OCI-LY7 (cell line): ENCODE data around the gene SYTL3. TPM values are rescaled to one million over a fixed set of nuclear protein-coding genes. Genes with fewer than 3 reads are reported as not detected.

Experiments used
- BruUV-seq: library from RNA; stranded (reverse); fragments of 400-500 nt; replicated peaks from 2 replicates; lab custom pipeline; 2021; lab: Mats Ljungman, UMichigan
- CTCF ChIA-PET: fragments of 300-600 bp; sonication (Branson Sonifier 250); formaldehyde crosslinking; loops from one replicate; lab custom pipeline; 2022; ENCODE audit warnings: antibody characterized with exemption; ENCODE audit not compliant: unreplicated experiment; lab: Charles Lee
- POLR2A ChIA-PET: fragments of 300-600 bp; sonication (Branson Sonifier 250); formaldehyde crosslinking; loops from one replicate; lab custom pipeline; 2022; ENCODE audit warnings: antibody characterized with exemption; lab: Charles Lee
- DNase-seq: peaks from one replicate; pipeline ENCODE4 v3.0.0-alpha.2; 2015; ENCODE audit warnings: low spot score
- H2AFZ ChIP-seq: fragments of 200-600 bp; sonication (generic), shearing (Covaris generic); 2 replicates; pipeline ENCODE4 v1.6.1; 2014; ENCODE audit warnings: mild to moderate bottlenecking, antibody characterized with exemption, low read length, moderate library complexity
- H3K27ac ChIP-seq: fragments of 200-600 bp; sonication (generic); 2 replicates; pipeline ENCODE4 v1.5.1; 2014; ENCODE audit warnings: mixed run types, low read depth, mild to moderate bottlenecking, moderate library complexity, low read length, inconsistent platforms; ENCODE audit not compliant: poor library complexity, severe bottlenecking
- H3K36me3 ChIP-seq: fragments of 200-600 bp; sonication (generic); 2 replicates; pipeline ENCODE4 v1.6.1; 2014; ENCODE audit warnings: mild to moderate bottlenecking, antibody characterized with exemption, low read length, moderate library complexity, mixed read lengths; ENCODE audit not compliant: insufficient read depth
- H3K4me1 ChIP-seq: fragments of 200-600 bp; sonication (generic); 2 replicates; pipeline ENCODE4 v1.5.1; 2014; ENCODE audit warnings: mild to moderate bottlenecking, low read length; ENCODE audit not compliant: insufficient read depth, poor library complexity, severe bottlenecking
- H3K4me2 ChIP-seq: fragments of 200-600 bp; sonication (generic); 2 replicates; pipeline ENCODE4 v1.6.1; 2014; ENCODE audit warnings: mild to moderate bottlenecking, low read length
- H3K4me3 ChIP-seq: fragments of 200-600 bp; sonication (generic); 2 replicates; pipeline ENCODE4 v1.5.1; 2014; ENCODE audit warnings: mild to moderate bottlenecking, low read depth, low read length; ENCODE audit not compliant: poor library complexity, severe bottlenecking
- H3K79me2 ChIP-seq: fragments of 200-600 bp; sonication (generic); 2 replicates; pipeline ENCODE4 v1.6.1; 2016; ENCODE audit warnings: low read depth, mild to moderate bottlenecking, low read length, moderate library complexity, mixed read lengths; ENCODE audit not compliant: insufficient read depth
- H3K9me2 ChIP-seq: fragments of 200-600 bp; sonication (generic); 2 replicates; pipeline ENCODE4 v1.6.1; 2016; ENCODE audit warnings: mild to moderate bottlenecking, low read length, mixed read lengths; ENCODE audit not compliant: insufficient read depth
- H3K9me3 ChIP-seq: fragments of 200-600 bp; sonication (generic); 2 replicates; pipeline ENCODE4 v1.6.1; 2014; ENCODE audit warnings: mild to moderate bottlenecking, mixed run types, low read length, mixed read lengths
- H4K20me1 ChIP-seq: fragments of 200-600 bp; sonication (generic); 2 replicates; pipeline ENCODE4 v1.6.1; 2014; ENCODE audit warnings: mild to moderate bottlenecking, antibody characterized with exemption, low read length, moderate library complexity, mixed read lengths; ENCODE audit not compliant: insufficient read depth
- EZH2phosphoT487 ChIP-seq: fragments of 200-600 bp; sonication (generic); IDR thresholded peaks from 2 replicates; pipeline ENCODE4 v1.6.1; 2018; ENCODE audit warnings: low read depth, borderline replicate concordance, mild to moderate bottlenecking, mixed run types, antibody characterized with exemption, low read length, moderate library complexity, mixed read lengths
- intact Hi-C: fragments of 100-400 bp; cut with micrococcal nuclease; formaldehyde crosslinking; loops from one replicate; pipeline ENCODE4 v1.10.0; 2022; ENCODE audit not compliant: unreplicated experiment
- total RNA-seq, 2 experiments: library from RNA; depleted of rRNA in 1 of 2; stranded (reverse); fragments of >200 nt in 1 of 2; shearing (Covaris generic) in 1 of 2; gene quantifications; 2 replicates each; pipeline ENCODE4 v1.2.3, GENCODE V29; 2014 to 2022
- TF ChIP-seq, protein P1 (sequence below): fragments of 200-600 bp; sonication (generic); conservative IDR thresholded peaks from 2 replicates; pipeline ENCODE4 v1.5.1; 2014; ENCODE audit warnings: mild to moderate bottlenecking, antibody characterized with exemption, low read length, moderate library complexity, mixed read lengths

Gene SYTL3
- total RNA-seq, 2 experiments from 2014 or later: 0.32 to 0.89 TPM

DNA sequence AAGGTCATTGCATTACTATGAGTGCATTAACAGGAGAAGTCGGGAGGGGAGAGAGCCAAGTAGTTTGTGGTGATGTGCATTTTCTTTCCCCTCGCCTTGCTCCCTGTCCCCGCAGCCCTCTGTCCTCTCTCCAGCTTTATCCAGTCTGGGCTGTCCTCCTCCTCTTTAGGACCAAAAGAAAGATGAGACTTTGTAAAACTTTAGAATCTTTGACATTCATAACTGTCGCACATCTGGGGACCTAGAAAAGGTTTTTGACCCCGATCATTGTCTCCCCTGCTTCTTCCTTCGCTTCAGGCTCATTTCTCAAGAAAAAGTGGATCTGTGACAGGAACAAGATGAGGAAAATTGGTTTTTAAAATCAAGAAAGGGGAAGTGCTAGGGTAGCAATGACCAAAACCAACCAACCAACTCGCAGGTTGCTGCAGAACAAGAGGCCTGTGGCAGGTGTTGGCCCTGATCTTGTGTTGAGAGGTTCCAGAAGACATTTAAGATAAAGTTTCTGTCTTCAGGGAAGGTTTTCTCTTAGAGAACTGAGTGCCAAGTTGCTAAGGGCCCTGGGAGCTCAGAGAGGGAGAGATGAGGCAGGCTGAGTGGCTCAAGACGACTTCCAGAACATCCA lies 17.6 kb downstream of the SYTL3 start:
- Histone ChIP-seq H3K36me3 (no peaks in the 10 kb centered on the region), H3K4me1 (no peaks in the 10 kb centered on the region), H3K4me3 (no peak overlapping the region), H3K4me2 (no peak overlapping the region), H3K27ac (no peak overlapping the region), H3K9me2 (no peaks in the 10 kb centered on the region), H3K9me3 (no peaks in the 10 kb centered on the region), H4K20me1 (no peaks in the 10 kb centered on the region), H3K79me2 (no peaks in the 10 kb centered on the region), H2AFZ (no peak overlapping the region)
- POLR2A ChIA-PET: interaction anchor here (0.6 kb wide), 1 partner anchor 492 kb away, joined by 3 read pairs; no protein-coding TSS in a partner anchor
- DNase-seq: no peak
- intact Hi-C loops: no loop called here
- TF ChIP-seq, protein P1, sequence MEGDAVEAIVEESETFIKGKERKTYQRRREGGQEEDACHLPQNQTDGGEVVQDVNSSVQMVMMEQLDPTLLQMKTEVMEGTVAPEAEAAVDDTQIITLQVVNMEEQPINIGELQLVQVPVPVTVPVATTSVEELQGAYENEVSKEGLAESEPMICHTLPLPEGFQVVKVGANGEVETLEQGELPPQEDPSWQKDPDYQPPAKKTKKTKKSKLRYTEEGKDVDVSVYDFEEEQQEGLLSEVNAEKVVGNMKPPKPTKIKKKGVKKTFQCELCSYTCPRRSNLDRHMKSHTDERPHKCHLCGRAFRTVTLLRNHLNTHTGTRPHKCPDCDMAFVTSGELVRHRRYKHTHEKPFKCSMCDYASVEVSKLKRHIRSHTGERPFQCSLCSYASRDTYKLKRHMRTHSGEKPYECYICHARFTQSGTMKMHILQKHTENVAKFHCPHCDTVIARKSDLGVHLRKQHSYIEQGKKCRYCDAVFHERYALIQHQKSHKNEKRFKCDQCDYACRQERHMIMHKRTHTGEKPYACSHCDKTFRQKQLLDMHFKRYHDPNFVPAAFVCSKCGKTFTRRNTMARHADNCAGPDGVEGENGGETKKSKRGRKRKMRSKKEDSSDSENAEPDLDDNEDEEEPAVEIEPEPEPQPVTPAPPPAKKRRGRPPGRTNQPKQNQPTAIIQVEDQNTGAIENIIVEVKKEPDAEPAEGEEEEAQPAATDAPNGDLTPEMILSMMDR: no peak
- peak; percentile 28; the same call in 1 of the 2 replicates for TF ChIP-seq EZH2phosphoT487
- CTCF ChIA-PET: no interaction called here
- BruUV-seq: no TSS peak

DNA sequence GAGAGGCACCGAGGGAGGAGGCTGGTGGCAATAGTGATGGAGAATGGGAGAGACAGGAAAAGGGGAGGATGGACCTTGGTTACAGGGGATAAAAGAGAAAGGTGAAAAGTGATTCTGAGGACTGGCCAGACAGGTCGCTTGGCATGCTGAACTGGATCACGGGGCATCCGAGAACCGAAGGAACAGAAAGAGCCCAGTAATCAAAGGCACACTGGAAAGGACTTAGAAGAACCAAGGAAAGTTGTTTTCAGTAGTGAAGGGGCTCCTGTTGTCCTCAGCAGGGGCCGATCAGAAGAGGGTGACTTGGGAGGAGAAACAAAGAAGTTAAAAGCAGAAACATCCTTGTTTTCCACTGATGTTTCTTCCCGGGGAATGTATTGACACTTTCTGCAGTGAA lies 18.9 kb downstream of the SYTL3 start:
- Histone ChIP-seq H3K9me2 (no peaks in the 10 kb centered on the region), H3K4me3 (no peak overlapping the region), H2AFZ (no peak overlapping the region), H3K4me2 (no peak overlapping the region), H3K36me3 (no peaks in the 10 kb centered on the region), H3K4me1 (no peaks in the 10 kb centered on the region), H3K9me3 (no peaks in the 10 kb centered on the region), H4K20me1 (no peaks in the 10 kb centered on the region), H3K27ac (no peak overlapping the region), H3K79me2 (no peaks in the 10 kb centered on the region)
- BruUV-seq: no TSS peak
- no peak for DNase-seq
- CTCF ChIA-PET: no interaction called here
- POLR2A ChIA-PET: no interaction called here
- intact Hi-C loops: no loop called here
- no peak for TF ChIP-seq EZH2phosphoT487
- TF ChIP-seq, protein P1: no peak
